Skeletal muscle satellite cell (primary cell): ENCODE results near the gene CD99.
"Not testable (repeated sequence)": the region's sequence is repeated elsewhere in the genome, so short reads cannot be mapped to it uniquely, and the experiment has no call there.

Source experiments
- H3K27me3 ChIP-seq: 2 replicates; pipeline ENCODE4 v1.7.0; 2013; ENCODE audit warnings: low read length; ENCODE audit not compliant: control insufficient read depth, insufficient read depth
- H3K36me3 ChIP-seq: 2 replicates; pipeline ENCODE4 v1.7.0; 2013; ENCODE audit warnings: mild to moderate bottlenecking, control low read depth, low read length; ENCODE audit not compliant: insufficient read depth
- H3K4me1 ChIP-seq: 2 replicates; pipeline ENCODE4 v1.7.0; 2013; ENCODE audit warnings: low read length; ENCODE audit not compliant: control insufficient read depth, insufficient read depth
- H3K4me2 ChIP-seq: 2 replicates; pipeline ENCODE4 v1.7.0; 2013; ENCODE audit warnings: mild to moderate bottlenecking, low read length
- H3K4me3 ChIP-seq: 2 replicates; pipeline ENCODE4 v1.7.0; 2013; ENCODE audit warnings: low read length
- H3K9ac ChIP-seq: 2 replicates; pipeline ENCODE4 v1.7.0; 2013; ENCODE audit warnings: mild to moderate bottlenecking, low read depth, low read length, moderate library complexity
- H3K9me3 ChIP-seq: replicated peaks from 2 replicates; pipeline ENCODE4 v1.7.0; 2013; ENCODE audit warnings: mild to moderate bottlenecking, control low read depth, low read length

Gene CD99

DNA sequence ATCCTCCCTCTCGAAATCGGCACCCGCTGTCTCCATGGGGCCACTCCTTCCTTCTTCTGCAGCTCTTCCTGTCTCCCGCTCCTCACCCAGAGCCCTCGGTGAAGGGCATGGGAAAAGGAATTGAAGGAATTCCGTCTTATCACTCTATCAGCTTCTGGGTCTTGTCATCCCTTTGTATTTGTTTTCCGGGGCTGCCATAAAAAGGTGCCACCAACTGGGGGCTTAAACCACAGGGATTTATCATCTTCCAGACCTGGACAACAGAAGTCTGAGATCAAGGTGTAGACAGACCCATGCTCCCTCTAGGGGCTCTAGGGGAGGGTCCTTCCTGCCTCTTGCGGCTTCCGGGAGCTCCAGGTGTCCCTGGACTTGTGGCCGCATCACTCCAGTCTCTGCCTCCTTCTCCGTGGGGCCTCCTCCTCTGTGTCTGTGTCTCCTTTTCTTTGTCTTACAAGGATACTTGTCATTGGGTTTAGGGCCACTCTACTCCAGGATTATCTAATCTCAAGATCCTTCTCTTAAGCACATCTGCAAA, 24.0 kb downstream of the CD99 start:
- no peaks in the 10 kb centered on the region for H3K9me3 ChIP-seq
- H3K27me3 ChIP-seq: no peaks in the 10 kb centered on the region
- H3K36me3 ChIP-seq: peaks cover 57% of the 10 kb centered on the region
- H3K4me1 ChIP-seq: peaks cover 7% of the 10 kb centered on the region
- no peak overlapping the region for H3K9ac ChIP-seq
- H3K4me2 ChIP-seq: no peak overlapping the region
- no peak overlapping the region for H3K4me3 ChIP-seq

DNA sequence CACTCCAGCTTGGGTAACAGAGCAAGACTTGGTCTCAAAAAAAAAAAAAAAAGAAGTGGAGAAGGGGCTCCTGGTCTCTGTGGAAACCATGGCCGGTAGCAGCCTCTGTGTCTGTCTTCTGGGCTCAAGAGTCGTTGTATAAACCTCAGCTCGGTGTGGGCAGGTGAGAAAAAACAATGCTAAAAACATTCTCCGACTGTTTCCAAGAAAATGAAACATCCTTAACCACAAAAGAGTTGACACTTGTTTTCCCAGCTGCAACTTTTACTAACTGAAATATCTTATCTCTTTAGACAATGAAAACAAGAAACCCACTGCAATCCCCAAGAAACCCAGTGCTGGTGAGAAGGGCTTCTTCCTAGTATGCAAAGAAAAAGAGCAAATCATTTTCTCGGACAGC, 26.2 kb downstream of the CD99 start:
- Histone ChIP-seq H3K9me3 (no peaks in the 10 kb centered on the region), H3K27me3 (no peaks in the 10 kb centered on the region), H3K9ac (no peak overlapping the region), H3K4me3 (no peak overlapping the region), H3K36me3 (peaks cover 71% of the 10 kb centered on the region), H3K4me1 (no peaks in the 10 kb centered on the region), H3K4me2 (no peak overlapping the region)

DNA sequence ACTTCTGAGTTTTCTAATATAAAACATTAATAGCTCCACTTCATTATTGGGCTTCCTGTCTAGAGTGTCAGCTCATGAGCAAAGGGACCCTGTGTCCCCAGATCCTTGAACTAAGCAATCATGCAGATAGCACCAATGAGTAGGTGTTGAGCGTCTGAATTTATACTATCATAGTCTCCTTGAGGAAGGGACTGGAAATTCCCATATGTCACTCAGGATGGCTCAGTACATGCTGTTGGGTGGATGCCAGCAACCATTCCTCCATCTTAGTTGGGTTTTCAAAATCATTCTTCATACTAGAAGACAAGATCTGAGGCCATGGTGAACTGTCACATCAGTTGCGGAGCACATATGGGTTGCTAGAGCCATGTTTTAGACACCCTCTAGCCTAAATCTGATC, 27.7 kb downstream of the CD99 start:
- Histone ChIP-seq H3K27me3 (no peaks in the 10 kb centered on the region), H3K4me1 (no peaks in the 10 kb centered on the region), H3K36me3 (peaks cover 76% of the 10 kb centered on the region), H3K4me2 (no peak overlapping the region), H3K9ac (no peak overlapping the region), H3K4me3 (no peak overlapping the region), H3K9me3 (no peaks in the 10 kb centered on the region)

DNA sequence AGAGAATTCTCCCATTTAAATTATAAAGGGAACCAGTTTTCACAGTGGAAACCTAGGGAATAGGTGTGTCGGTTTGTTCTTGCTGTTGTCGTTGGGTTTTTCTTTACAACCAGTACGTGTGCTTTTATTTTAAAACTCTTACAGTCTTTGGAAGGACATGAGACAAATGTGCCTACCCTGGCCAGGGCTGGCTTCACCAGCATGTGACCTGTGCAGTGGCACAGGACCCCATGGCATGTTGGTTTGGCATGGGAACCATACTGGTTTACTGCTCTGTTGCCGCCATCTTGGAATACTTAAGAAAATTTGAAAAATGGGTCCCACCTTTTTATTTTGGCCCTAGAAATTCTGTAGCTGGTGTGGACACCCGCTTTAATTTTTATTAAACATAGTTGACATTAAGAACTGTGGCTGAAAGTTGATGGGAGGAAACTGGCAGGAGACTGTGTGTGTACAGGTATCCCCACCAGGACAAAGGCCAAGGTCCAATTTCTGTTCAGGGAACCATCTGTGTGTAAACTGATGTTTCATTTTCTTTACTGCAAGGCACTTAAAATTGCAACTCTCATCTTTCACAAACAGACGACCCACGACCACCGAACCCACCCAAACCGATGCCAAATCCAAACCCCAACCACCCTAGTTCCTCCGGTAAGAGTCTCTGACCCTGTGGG, 28.8 kb downstream of the CD99 start:
- Histone ChIP-seq H3K27me3 (no peaks in the 10 kb centered on the region), H3K4me3 (no peak overlapping the region), H3K9me3 (no peaks in the 10 kb centered on the region), H3K9ac (no peak overlapping the region), H3K36me3 (peaks cover 75% of the 10 kb centered on the region), H3K4me2 (no peak overlapping the region), H3K4me1 (no peaks in the 10 kb centered on the region)

DNA sequence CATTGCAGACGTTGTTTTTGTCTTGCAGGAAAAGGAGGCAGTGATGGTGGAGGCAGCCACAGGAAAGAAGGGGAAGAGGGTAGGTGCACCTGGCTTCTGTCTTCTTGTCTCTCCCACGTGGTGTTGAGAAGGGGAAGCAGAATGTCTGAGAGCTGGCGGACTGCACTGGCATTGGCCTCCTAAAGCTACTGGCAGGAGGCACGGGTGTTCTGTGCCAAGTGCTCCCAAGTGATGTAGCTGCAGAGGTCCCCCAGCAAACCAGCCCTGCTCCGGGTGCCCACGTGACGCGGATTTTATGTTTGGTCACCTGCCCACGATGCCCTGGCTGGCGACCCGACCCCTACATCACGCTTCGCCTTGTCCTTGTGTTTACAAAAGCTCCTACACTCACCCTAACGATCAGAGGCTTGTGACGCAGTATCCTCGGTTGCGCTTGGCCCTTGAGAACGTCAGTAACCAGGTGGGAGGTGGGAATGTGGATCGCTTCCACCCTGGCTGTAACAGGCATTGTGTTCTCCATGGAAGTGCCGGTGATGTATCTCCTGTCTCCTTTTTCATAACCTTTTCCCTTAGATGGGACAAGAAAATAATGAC, 32.3 kb downstream of the CD99 start:
- no peak overlapping the region for H3K9ac ChIP-seq
- no peaks in the 10 kb centered on the region for H3K9me3 ChIP-seq
- H3K36me3 ChIP-seq: peaks cover 74% of the 10 kb centered on the region

DNA sequence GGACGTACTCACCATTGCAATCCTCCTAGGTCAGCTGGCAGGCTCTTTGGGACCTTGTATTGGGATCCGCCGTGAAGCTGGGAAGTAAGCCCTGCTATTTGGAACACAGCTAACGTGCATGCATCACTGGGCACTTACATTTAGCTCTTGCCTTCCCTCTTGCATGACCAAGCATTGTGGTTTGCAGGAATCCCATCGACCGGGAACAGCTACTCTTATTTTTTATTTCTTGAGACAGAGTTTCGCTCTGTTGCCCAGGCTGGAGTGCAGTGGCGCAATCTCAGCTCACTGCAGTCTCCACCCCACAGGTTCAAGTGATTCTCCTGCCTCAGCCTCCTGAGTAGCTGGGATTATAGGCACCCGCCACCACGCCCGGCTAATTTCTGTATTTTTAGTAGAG, 36.2 kb downstream of the CD99 start:
- not testable (repeated sequence) for H3K9ac ChIP-seq
- peaks cover 51% of the 10 kb centered on the region for H3K36me3 ChIP-seq

More for the DNA sequence above, 32.3 kb downstream of the CD99 start:
- H3K27me3 ChIP-seq: no peaks in the 10 kb centered on the region
- no peak overlapping the region for H3K4me2 ChIP-seq
- no peak overlapping the region for H3K4me3 ChIP-seq
- no peaks in the 10 kb centered on the region for H3K4me1 ChIP-seq

DNA sequence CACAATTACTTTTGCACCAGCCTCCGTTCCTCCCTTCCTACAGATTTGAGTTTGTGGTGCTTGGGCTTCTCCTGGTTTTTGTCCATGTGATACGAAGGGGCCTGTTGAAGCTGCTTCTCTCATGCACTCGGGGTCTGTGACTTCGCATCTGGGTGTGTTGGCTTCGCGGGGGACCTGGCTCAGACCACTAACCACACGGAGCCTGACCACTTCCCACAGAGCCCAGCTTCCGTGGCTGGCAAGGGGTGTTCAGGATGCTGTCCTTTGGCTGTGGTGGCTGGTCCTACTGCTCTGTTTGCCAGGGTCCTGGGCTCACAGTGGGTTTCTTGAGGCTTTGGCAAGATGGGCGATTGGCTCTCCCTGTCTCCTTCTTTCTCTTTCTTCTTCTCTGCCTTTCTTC, 41.0 kb downstream of the CD99 start:
- H3K9ac ChIP-seq: no peak overlapping the region

More for the DNA sequence above, 36.2 kb downstream of the CD99 start:
- not testable (repeated sequence) for H3K9me3 ChIP-seq, H3K4me1 ChIP-seq, H3K4me2 ChIP-seq, H3K4me3 ChIP-seq, H3K27me3 ChIP-seq

DNA sequence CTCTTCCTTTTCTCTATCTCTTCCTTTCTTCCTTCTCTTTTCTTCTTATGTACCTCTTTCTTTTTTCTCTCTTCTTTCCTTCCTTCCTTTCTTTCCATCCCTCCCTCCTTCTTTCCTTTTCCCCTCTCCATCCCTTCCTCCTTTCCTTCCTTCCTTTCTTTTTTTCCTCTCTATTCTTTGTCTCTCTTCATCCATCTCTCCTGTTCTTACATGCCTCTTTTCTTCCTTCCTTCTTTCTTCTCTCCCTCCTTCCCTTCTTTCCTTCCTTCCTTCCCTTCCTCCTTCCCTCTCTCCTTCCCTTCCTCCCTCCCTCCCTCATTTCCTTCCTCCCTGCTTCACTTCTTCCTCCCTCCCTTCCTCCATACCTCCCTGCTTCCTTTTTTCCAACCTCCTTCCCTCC, 41.6 kb downstream of the CD99 start:
- no peak overlapping the region for H3K9ac ChIP-seq
- peaks cover 34% of the 10 kb centered on the region for H3K36me3 ChIP-seq
- no peak overlapping the region for H3K4me2 ChIP-seq
- no peaks in the 10 kb centered on the region for H3K4me1 ChIP-seq
- no peak overlapping the region for H3K4me3 ChIP-seq
- no peaks in the 10 kb centered on the region for H3K9me3 ChIP-seq
- H3K27me3 ChIP-seq: no peaks in the 10 kb centered on the region

More for the DNA sequence above, 41.0 kb downstream of the CD99 start:
- no peak overlapping the region for H3K4me2 ChIP-seq
- no peak overlapping the region for H3K4me3 ChIP-seq
- H3K27me3 ChIP-seq: no peaks in the 10 kb centered on the region
- peaks cover 37% of the 10 kb centered on the region for H3K36me3 ChIP-seq
- H3K9me3 ChIP-seq: no peaks in the 10 kb centered on the region
- no peaks in the 10 kb centered on the region for H3K4me1 ChIP-seq

DNA sequence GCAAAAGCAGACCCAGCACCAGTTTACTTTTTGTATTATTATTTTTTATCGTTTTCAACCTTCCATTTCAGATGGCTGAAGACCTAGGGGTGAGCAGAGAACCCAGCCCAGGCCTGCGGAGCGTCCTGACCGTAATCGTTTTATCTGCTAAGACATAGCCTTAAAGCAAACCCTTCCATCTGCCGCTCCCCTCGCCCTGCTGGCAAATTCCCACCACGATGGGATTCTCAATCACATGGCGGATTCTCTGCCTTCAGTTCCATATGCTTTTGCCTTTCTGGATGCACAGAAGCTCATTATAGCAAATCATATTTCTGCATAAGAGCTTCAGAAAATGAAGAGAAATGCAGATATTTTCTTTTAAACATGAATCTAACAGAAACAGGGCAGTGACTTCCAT, 42.2 kb downstream of the CD99 start:
- H3K27me3 ChIP-seq: no peaks in the 10 kb centered on the region
- no peak overlapping the region for H3K4me3 ChIP-seq
- H3K36me3 ChIP-seq: peaks cover 37% of the 10 kb centered on the region
- no peak overlapping the region for H3K9ac ChIP-seq
- no peak overlapping the region for H3K4me2 ChIP-seq
- no peaks in the 10 kb centered on the region for H3K4me1 ChIP-seq
- no peaks in the 10 kb centered on the region for H3K9me3 ChIP-seq

DNA sequence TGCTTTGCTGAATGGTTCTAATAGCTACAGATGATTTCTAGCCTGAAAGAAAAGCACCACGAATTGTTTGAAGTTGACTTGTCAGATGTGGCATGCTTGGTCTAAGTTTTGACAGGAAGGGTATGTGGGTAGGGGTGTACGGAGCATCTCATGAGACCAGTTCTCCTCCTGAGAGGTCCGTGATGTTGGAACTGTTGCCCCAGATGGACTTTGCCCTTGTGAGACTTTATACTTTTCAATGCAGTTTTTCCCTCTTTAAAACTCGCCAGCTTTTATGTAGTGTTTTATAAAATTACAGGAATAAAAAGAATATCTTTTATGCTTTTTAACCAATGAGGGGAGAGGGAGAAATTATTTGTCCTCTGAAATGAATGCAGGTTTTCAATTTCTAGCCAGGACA, 44.2 kb downstream of the CD99 start:
- H3K9me3 ChIP-seq: no peaks in the 10 kb centered on the region
- H3K27me3 ChIP-seq: no peaks in the 10 kb centered on the region
- no peak overlapping the region for H3K9ac ChIP-seq
- H3K4me1 ChIP-seq: no peaks in the 10 kb centered on the region
- no peak overlapping the region for H3K4me3 ChIP-seq
- no peak overlapping the region for H3K4me2 ChIP-seq
- H3K36me3 ChIP-seq: peaks cover 28% of the 10 kb centered on the region

DNA sequence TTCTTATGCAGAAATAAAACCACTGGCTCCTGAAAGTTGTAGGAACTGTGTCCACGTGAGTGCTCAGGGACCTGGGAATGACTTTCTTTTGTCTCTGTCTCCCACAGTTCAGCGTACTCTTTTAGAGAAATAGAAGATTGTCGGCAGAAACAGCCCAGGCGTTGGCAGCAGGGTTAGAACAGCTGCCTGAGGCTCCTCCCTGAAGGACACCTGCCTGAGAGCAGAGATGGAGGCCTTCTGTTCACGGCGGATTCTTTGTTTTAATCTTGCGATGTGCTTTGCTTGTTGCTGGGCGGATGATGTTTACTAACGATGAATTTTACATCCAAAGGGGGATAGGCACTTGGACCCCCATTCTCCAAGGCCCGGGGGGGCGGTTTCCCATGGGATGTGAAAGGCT, 49.6 kb downstream of the CD99 start:
- Histone ChIP-seq H3K4me3 (no peak overlapping the region), H3K27me3 (no peaks in the 10 kb centered on the region), H3K4me1 (no peaks in the 10 kb centered on the region), H3K9ac (no peak overlapping the region), H3K36me3 (peaks cover 35% of the 10 kb centered on the region), H3K9me3 (no peaks in the 10 kb centered on the region), H3K4me2 (no peak overlapping the region)

DNA sequence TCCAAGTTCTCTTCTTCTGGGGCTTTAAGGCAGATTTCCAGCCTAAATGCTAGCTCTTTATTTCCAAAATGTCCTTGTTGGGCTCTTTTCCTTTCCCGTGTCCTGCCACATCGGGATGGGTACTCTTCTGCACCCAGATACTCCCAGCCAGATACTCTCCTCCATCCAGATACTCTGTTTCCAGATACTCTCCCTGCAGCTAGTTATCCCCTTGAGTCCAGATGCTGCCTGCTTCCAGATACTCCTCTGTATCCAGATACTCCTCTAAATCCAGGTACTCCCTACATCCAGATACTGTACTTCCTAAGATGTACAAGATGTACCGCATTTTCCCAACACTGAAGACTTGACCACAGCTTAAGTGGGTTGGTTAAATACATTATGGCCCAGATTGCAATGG, 50.3 kb downstream of the CD99 start:
- Histone ChIP-seq H3K4me3 (no peak overlapping the region), H3K9me3 (no peaks in the 10 kb centered on the region), H3K36me3 (peaks cover 35% of the 10 kb centered on the region), H3K4me2 (no peak overlapping the region), H3K4me1 (no peaks in the 10 kb centered on the region), H3K27me3 (no peaks in the 10 kb centered on the region), H3K9ac (no peak overlapping the region)
